Hematopoietic multipotent progenitor cell treated with erythropoietin and hydrocortisone succinate and interleukin-3 and kit ligand, for 4 days (in vitro differentiated cells): Measurements from ENCODE around the gene TIFAB.

Experiments
- DNase-seq: peaks from one replicate; pipeline ENCODE4 v3.0.0-alpha.2; 2015

TIFAB gene

DNA sequence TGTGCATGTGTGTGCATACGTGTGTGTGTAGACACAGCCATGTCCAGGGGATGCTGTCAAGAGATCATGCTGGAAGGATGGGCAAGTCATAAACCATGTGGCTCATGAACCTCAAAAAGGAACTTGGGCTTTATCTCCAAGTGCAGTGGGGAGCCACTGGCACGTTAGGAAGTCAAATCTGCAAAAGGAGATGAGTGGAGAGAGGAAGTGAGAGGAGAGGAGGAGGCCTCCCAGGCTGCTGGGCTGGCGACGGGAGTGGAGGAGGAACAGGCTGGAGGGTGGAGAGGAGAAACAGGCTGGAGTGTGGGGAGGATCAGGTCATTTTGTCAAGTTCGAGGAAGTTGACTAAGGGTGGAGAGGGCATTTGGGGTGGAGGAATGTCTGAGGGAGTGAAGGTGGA, 29.2 kb upstream of the TIFAB start:
- DNase-seq = peak; percentile 96

DNA sequence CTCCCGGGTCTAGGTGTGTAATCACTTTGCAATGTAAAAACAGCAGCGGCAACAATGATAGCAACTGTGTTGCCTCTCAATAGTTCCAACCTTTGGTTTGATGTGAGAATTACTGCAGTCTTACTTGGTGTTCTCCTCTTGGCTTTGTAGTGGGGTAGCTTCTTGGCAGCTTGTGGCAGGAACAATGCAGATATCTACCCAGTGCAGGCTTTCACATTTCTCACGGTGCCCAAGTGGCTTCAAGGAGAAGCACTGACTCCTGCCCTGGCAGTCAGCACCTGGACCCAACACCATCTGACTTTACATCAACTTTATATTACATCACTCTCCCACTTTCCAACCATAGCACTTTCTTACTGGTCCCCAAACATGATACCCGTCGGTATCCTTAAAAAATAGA, 28.4 kb upstream of the TIFAB start:
- DNase-seq = peak; percentile 83

- no peak for DNase-seq
Measured at GRCh38 chr5:135478938-135479337, 26.8 kb upstream of the TIFAB start.

DNA sequence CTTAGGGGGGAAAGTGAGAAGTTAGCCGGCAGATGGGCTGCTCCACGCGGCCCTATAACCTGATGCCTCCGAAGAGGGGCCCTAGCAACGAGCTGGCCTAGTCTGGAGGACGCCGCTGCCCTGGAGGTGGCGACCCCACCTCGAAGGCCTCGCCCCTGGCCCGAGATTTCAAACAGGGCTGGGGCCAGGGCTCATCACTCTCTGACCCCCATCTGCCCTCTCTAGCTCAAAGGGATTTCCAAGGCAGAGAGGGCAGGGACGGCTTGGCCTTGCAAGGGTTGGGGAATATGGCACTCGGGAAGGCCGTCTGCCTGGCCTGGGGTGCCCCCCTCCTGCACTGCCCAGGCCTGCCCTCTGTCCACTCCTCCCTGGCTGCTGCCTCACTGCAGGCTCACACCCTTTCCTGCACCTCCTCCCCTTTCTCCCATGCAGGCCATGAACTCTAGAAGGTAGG, 25.5 kb upstream of the TIFAB start:
- no peak for DNase-seq

DNA sequence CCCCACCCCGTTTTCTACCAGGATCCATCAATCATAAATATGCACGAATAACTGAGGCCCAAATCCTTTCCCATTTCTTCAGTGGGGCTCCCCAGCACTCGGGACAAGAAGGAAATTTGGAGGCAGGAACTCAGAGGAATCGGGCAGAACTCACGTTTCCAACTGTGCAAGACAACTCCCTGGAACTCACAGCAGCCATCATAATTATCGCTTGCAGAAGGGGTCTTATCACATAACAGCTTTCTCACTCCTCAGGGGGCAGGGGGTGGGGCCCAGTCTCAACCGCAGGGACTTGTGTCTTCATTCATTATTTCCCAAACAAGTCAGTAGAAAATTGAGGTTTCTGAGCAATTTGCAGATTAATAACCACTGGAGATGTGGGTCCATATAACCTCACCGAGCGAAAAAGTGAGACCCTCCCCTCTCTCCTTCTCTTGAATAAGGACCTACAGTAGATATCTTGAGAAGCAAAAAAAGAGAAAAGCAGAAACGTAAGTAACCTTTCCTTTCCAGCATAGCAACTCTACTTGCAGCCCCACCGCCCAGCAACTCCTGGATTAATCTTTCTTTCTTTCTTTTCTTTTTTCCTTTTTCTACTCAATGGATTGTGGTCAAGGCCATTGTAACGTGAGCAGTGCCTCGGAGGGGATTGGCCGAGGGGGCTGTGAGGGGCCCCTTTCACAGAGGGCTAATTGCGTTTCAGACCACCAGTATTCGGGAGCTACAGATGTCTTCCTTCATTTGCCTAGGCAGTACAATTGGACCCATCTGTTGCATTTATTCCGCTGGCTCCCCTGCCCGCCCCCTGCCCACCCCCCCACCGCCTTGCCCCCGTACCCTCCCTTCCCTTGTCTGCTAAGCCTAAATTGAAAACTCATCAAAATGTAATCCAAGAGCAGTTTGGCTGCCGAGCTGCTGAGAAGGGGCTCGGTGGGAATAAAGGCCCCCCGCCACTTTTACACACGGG, 24.7 kb upstream of the TIFAB start:
- DNase-seq = peak; percentile 95

DNA sequence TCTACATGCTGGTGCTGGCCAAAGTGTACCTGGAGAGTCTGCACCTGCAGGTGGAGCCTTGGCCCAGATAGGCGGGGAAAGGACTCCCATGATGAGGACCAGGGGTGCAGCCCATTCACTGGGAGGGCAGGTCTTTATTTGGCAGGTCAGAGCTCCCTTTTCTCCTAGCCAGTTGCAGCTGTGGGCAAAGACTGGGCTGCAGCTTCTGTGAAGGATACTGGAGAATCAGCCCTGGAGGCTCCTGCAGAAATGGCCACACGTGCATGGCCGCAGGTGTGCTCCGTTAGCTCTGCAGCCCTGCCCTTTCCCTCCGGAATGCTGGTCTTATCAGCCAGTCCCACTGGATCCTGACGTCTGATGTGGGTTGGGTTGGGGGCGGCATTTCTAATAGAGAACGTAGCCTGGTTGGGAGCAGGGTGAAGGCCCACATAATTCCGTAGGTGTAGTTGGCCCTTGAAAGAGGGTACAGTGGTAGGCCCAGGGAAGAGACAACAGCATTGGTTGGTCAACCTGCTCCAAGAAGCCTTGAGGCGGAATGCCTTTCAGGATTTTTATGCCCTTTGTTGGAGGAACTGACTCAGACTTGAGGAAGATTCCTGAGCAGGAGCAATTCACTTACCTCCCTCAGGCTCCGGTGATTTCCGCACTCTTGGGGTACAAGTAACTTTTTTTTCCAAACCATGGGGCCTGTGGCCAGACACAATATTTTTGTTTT, 22.0 kb upstream of the TIFAB start:
- DNase-seq = no peak

DNA sequence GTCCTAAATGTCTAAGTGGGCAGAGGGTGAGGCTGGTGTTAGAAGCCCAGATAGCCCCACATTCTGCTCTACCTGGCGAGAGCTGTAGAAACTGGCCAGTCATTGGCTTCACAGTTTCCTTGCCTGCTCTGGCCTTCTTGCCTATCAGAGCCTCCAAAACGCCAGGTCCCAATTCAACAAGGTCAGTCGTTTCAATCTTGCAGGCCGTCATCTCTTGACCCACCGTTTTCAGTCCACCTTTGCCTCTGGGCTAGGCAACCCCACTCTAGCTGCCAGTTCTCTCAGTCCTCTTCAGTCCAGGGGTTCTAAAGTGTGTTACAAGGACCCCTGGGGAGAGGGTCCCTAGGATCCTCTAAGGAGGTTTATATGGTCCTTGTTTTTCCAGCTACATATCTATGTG, 20.0 kb upstream of the TIFAB start:
- no peak for DNase-seq

DNA sequence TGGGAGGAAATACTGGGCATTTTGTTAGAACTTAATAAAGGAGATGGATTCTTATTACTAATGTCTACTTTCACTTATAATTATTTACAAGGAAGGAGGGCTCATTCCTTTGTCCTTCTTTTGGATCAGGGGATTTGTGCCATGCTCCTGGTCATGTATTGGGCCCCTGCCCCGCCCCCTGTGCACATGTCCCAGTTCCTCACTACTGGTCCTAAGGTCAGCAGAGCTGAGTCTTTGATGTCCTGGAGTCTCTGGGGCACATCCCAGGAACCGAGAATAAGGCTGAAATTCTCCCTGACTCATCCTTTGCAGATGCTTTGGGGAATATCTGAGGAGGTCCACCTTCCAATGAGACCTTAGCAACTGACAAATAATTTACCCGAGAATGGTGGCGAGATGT, 19.6 kb upstream of the TIFAB start:
- no peak for DNase-seq

- no peak for DNase-seq
Measured at GRCh38 chr5:135469911-135470310, 17.8 kb upstream of the TIFAB start.

DNA sequence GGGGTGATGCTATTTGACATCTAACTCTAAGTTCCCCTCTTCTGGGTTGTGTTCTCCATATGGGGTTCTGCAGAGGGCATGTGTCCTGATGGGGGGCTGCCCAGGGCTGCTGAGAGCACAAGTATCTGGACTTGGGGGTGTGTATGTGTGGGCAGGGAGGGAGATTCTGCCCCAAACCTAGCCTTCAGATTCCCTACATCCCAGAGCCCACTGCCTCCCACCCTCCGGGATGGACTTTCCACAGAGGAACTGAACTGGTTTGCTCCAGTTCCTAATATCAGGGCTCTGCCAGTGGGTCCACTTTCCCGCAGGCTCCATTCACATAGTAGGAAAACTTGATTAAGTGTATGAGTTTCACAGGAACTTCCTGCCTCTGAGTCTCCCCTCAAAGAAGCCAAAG, 16.4 kb upstream of the TIFAB start:
- DNase-seq = no peak

- no peak for DNase-seq
Measured at GRCh38 chr5:135467871-135468485, 15.8 kb upstream of the TIFAB start.

DNA sequence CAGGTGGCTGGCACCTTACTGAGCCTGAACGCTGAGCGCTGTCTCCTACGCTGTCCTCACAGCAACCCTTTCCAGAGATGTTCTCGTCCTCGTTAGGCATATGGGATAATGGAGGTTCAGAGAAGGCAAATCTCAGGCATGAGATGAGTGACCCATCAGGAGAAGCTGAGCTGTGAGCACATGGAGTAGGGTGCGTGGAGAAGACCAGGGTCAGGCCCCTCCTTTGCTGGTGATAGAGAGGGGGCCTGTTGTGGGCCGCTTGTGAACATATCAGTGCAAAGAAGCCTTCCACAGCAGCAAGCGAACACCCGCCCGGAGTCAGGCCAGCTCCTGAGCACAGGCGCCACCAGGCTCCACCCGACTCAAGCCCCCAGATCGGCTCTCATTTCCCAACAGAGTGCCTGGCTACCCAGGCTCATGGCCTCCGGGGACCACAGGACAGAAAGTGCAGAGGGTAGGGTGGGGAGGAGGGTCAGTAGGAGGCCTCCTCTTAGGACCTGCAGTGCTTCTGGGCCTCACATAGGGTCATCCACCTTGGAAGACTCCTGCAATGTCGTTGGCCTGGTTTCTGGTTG, 15.0 kb upstream of the TIFAB start:
- DNase-seq = no peak

- peak; percentile 92 for DNase-seq
Measured at GRCh38 chr5:135466178-135467050, 14.3 kb upstream of the TIFAB start.

GRCh38 chr5:135465391-135466122, 13.4 kb upstream of the TIFAB start:
- DNase-seq = no peak

DNA sequence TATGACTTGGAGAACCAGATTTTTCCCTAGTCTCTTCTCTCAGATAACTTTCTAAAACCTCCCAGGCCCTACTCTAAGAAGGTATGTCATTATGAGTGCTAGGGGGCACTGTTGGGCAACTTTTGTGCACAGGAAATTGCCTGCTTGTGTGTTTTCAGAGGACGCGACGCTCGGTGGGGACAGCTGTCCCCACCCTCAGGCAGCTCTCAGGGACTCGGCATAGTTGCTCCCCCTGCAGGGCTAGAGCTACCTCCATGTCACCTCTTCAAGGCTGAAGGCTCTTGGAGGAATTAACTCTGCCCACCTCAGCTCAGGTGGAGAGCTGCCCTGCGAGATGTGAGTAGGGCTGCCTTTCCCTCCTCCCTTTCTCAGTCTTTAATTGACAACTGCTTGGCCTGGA, 10.2 kb upstream of the TIFAB start:
- DNase-seq = peak; percentile 97

- DNase-seq = no peak
Measured at GRCh38 chr5:135461481-135462151, 9.5 kb upstream of the TIFAB start.

DNA sequence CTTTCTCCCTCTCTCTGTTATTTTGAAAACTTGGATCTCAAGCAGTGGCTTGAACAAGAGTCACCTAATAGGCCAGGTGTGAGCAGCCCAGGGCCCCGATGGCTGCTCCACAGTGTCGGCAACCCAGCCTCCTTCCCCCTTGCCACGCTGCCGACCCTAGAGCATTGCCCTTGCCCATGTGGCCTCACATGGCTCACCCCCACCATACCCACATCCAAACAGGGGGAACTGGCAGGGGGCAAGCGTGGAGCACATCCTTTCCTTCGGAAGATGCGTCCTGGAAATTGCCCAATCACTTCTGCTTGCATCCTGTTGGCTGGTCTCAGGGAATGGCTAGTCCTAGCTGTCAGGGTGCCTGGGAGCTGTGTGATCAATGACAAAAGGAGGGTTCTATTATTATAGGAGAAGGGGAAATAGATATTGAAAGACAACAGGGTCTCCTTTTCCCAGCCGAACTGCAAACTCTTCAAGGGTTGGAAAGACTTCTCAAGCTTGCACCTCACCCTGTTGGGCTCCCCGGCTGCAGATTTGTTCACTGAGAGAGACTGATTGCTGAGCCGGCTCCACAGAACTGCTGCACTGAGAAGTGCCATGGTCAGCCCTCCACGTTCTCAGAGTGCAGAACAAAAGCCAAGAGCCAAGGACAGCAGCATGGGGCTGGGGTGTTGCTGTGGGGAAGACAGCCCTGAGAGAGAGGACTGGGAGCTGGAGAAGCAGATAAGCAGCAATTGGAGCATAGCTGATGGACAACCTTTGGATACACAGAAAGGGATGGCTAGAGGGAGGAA, 8.3 kb upstream of the TIFAB start:
- DNase-seq = no peak

- peak; percentile 90 for DNase-seq
Measured at GRCh38 chr5:135458921-135459331, 6.8 kb upstream of the TIFAB start.

GRCh38 chr5:135458356-135458755, 6.2 kb upstream of the TIFAB start:
- DNase-seq = no peak
